ENCODE results near the gene ISL2. TPM values are rescaled to one million over a fixed set of nuclear protein-coding genes. Genes with fewer than 3 reads are reported as not detected.

Gene ISL2
- total RNA-seq, 4 donors from 2014 or later = 0.24 to 1.1 (median 0.75) TPM; not detected in 1

GRCh38 chr15:76339305-76340197 is 3.0 kb downstream of the ISL2 start:
- no peak for DNase-seq (ENCODE audit: low spot score)
- ATAC-seq (ENCODE audit: low FRiP score) = no peak
- TF ChIP-seq, protein P1, sequence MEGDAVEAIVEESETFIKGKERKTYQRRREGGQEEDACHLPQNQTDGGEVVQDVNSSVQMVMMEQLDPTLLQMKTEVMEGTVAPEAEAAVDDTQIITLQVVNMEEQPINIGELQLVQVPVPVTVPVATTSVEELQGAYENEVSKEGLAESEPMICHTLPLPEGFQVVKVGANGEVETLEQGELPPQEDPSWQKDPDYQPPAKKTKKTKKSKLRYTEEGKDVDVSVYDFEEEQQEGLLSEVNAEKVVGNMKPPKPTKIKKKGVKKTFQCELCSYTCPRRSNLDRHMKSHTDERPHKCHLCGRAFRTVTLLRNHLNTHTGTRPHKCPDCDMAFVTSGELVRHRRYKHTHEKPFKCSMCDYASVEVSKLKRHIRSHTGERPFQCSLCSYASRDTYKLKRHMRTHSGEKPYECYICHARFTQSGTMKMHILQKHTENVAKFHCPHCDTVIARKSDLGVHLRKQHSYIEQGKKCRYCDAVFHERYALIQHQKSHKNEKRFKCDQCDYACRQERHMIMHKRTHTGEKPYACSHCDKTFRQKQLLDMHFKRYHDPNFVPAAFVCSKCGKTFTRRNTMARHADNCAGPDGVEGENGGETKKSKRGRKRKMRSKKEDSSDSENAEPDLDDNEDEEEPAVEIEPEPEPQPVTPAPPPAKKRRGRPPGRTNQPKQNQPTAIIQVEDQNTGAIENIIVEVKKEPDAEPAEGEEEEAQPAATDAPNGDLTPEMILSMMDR (IDR thresholded peaks at IDR 0.05) = no peak

DNA sequence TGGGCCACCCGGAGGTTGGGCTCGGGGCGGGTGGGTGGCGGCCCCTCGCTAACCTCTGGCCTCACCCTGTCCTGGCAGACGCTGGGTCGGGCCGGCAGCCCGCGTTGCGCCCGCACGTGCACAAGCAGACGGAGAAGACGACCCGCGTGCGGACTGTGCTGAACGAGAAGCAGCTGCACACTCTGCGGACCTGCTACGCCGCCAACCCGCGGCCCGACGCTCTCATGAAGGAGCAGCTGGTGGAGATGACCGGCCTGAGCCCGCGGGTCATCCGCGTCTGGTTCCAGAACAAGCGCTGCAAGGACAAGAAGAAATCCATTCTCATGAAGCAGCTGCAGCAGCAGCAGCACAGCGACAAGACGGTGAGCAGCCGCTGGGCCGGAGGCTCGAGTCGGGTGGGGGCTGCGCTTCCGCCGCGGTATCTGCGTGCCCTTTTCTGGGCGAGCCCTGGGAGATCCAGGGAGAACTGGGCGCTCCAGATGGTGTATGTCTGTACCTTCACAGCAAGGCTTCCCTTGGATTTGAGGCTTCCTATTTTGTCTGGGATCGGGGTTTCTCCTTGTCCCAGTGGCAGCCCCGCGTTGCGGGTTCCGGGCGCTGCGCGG is 3.7 kb downstream of the ISL2 start:
- ATAC-seq (ENCODE audit: low FRiP score) = no peak
- DNase-seq (ENCODE audit: low spot score) = no peak
- TF ChIP-seq, protein P1 (IDR thresholded peaks at IDR 0.05) = no peak

DNA sequence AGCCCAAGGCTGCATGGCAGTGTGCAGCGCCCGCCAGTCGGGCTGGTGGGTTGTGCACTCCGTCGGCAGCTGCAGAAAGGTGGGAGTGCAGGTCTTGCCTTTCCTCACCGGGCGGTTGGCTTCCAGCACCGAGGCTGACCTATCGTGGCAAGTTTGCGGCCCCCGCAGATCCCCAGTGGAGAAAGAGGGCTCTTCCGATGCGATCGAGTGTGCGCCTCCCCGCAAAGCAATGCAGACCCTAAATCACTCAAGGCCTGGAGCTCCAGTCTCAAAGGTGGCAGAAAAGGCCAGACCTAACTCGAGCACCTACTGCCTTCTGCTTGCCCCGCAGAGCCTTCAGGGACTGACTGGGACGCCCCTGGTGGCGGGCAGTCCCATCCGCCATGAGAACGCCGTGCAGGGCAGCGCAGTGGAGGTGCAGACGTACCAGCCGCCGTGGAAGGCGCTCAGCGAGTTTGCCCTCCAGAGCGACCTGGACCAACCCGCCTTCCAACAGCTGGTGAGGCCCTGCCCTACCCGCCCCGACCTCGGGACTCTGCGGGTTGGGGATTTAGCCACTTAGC is 4.3 kb downstream of the ISL2 start:
- no peak for DNase-seq (ENCODE audit: low spot score)
- TF ChIP-seq, protein P1 (IDR thresholded peaks at IDR 0.05) = no peak
- no peak for ATAC-seq (ENCODE audit: low FRiP score)

GRCh38 chr15:76341366-76342057 is 4.9 kb downstream of the ISL2 start:
- ATAC-seq (ENCODE audit: low FRiP score) = no peak

GRCh38 chr15:76342058-76342381 is 5.4 kb downstream of the ISL2 start:
- DNase-seq (ENCODE audit: low spot score) = no peak
- TF ChIP-seq, protein P1 (IDR thresholded peaks at IDR 0.05) = no peak
- no peak for ATAC-seq (ENCODE audit: low FRiP score)

More at GRCh38 chr15:76341366-76342057, 4.9 kb downstream of the ISL2 start:
- DNase-seq (ENCODE audit: low spot score) = no peak
- TF ChIP-seq, protein P1 (IDR thresholded peaks at IDR 0.05) = no peak

DNA sequence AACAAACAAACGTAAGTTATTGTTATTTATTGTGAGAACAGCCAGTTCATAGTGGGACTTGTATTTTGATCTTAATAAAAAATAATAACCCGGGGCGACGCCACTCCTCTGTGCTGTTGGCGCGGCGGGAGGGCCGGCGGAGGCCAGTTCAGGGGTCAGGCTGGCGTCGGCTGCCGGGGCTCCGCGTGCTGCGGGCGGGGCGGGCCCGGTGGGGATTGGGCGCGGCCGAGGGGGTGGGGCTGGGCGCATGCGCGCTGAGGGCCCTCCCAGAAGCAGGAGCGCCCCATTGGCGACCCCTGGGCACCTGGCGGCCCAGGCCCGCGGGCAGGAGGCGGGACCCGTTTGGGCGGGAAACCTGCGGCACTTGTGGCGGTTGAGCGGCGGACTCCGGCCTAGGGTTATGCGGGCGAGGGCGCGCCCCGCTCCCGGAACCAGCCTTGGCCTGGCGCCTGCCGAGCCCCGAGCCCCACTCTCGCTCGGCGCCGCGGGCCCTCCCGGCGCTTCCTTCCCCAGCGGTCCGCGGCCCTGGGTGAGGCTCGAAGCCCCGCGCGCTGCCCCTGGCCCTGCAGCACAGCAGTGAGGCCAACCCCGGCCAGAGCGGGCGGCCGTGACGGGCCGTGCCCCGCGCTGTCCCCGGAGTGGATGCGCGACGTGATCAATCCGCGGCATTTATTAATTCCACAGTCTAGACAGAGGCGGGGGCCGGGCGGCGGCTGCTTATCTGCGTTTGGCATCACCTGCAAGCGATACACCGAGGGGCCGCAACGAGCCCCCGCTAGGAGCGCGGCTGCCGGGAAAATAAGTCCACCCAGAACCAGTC is 6.0 kb downstream of the ISL2 start:
- DNase-seq (ENCODE audit: low spot score) (no peak), ATAC-seq (ENCODE audit: low FRiP score) (no peak)
- TF ChIP-seq, protein P1 (IDR thresholded peaks at IDR 0.05) = no peak
